ENCODE data around the gene SPCS2.

SPCS2 gene

GRCh38 chr11:74948898-74949752 is at the start of gene SPCS2, which contains the start of gene XRRA1:
SPCS2 (plus strand) TSS chr11:74949266; CDS start chr11:74949286, 20 bp downstream.
XRRA1 (minus strand) TSS chr11:74949091; CDS start chr11:74940878, 8,213 bp downstream.
- FAIRE-seq: peak; percentile 78

GRCh38 chr11:74902342-74902741 is 46.7 kb upstream of the SPCS2 start:
- FAIRE-seq (no peak), DNase-seq (ENCODE audit: low spot score) (no peak)

More at GRCh38 chr11:74948898-74949752, at the start of gene SPCS2, which contains the start of gene XRRA1:
- peak; percentile 94 for DNase-seq (ENCODE audit: low spot score)

DNA sequence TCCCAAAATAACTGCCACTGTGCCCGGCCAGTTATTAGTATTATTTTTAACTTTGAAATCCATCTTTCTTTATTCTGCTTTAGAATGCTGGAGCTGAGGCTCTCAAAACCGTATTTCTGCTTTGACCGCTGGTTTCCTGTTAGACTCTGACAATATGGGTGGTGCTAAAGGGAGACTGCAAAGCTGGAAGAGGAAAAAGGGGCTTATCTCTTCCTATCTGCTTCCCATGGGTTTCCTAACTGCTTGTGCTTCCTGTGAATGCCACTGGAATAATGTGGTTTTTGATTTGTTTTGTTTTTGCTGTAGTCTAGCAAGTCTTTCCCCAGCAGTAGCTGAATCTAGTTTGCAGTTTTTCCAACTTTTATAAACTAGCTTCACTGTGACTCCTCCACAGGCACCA is 43.7 kb upstream of the SPCS2 start:
- DNase-seq (ENCODE audit: low spot score): no peak
- FAIRE-seq: no peak

GRCh38 chr11:74909385-74909784 is 39.7 kb upstream of the SPCS2 start:
- FAIRE-seq (no peak), DNase-seq (ENCODE audit: low spot score) (no peak)

DNA sequence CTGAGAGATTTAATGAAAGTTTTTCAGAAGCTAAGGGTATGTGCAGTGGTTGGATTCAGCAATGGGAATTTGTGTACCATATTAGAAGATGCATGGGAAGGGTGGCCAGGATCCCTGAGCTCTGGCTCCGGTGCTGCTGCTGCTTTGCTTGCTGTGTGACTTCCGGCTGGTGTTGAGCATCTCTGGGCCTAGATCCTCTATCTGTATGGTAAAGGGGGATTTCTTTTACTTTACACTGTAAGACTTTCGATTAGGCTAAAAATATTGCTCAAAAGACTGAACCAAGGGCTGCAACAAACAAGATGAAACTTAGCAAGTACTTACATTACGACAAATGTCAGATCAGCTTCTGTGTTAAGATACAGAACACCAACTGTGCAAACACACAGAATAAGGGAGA is 39.3 kb upstream of the SPCS2 start:
- no peak for DNase-seq (ENCODE audit: low spot score)
- no peak for FAIRE-seq

DNA sequence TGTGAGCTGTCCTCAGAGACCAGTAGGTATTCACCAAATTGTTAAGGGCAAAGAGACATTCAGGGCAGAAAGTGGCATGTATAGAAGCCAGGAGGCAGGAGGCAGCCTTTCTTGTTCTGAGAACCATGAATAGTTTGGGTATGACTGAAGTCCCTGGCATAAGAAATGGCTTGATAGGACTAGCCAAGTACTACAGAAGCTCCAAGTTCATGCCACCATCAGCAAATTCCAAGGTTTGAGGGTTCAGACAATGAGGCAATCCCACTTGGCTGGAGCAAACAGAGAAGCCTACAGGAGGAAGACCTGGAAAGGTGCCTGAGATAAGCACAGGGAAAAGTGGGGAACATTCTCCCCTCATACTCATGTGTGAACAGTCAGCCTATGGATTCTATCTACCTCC is 25.9 kb upstream of the SPCS2 start:
- DNase-seq (ENCODE audit: low spot score) (no peak), FAIRE-seq (no peak)

GRCh38 chr11:74925281-74925680 is 23.8 kb upstream of the SPCS2 start:
- DNase-seq (ENCODE audit: low spot score) (no peak), FAIRE-seq (no peak)

- FAIRE-seq: no peak
- peak; percentile 19 for DNase-seq (ENCODE audit: low spot score)
Measured at GRCh38 chr11:74926304-74927030, 22.6 kb upstream of the SPCS2 start.

DNA sequence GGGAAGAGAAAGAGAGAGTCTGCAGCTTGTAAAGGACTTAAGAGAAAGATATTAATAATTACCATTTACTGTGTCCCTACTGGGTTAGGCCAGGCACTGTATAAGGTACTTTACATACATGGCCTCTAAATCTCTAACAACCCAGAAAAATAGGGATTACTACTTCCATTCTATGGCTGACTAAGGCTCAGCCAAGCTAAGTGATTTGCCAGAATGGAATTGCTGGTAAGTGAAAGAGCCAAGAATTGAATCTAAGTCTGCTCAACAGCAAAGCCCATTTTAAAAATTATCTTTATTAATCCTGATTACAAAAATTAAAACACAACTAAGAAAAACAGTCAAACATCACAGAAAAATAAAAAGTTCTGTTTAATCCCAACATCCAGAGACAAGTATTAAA is 21.6 kb upstream of the SPCS2 start:
- FAIRE-seq (no peak), DNase-seq (ENCODE audit: low spot score) (no peak)

GRCh38 chr11:74929431-74930363 is 19.4 kb upstream of the SPCS2 start:
- FAIRE-seq (no peak), DNase-seq (ENCODE audit: low spot score) (peak; percentile 63)

- peak; percentile 7 for DNase-seq (ENCODE audit: low spot score)
- FAIRE-seq: no peak
Measured at GRCh38 chr11:74932169-74932568, 16.9 kb upstream of the SPCS2 start.

GRCh38 chr11:74932797-74933196 is 16.3 kb upstream of the SPCS2 start:
- peak; percentile 77 for DNase-seq (ENCODE audit: low spot score)
- peak; percentile 56 for FAIRE-seq

DNA sequence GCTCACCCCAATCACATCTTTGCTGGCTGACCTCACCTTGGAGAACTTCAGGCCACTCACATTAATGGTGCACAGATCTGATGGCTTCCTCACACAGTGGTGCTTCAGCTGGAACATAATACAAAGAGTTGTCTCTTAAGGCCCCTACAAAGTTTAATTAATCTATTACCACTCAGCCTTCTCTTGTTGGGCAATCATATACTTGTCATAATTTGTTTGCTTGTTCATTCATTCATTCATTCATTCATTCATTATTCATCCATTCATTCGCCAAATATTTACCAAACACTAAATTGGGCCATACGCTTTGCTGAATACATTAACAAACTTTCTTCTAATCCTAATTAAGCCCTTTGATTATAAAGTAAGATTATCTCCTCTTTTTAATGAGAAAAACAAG is 15.3 kb upstream of the SPCS2 start:
- DNase-seq (ENCODE audit: low spot score) (no peak), FAIRE-seq (no peak)

GRCh38 chr11:74935285-74935684 is 13.8 kb upstream of the SPCS2 start:
- DNase-seq (ENCODE audit: low spot score): no peak
- no peak for FAIRE-seq

DNA sequence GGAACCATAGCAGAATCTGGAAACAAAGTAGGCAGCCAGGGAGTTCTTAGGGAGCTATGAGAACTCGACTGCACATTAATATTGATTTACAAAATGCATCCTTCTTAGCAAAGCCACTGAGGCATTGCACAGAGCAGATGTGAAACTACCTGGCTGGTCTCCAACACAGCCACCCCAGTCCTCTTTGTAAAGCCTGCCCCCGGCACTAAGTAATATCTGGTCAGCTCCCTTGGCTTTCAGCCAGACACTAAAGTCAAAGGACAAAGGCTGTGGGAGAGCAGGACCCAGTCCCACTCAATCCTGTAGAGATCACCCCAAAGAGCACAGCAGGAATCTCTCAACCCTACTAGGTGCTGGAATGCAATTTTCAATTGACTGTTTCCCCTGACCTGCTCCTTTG is 13.0 kb upstream of the SPCS2 start:
- FAIRE-seq (no peak), DNase-seq (ENCODE audit: low spot score) (no peak)

DNA sequence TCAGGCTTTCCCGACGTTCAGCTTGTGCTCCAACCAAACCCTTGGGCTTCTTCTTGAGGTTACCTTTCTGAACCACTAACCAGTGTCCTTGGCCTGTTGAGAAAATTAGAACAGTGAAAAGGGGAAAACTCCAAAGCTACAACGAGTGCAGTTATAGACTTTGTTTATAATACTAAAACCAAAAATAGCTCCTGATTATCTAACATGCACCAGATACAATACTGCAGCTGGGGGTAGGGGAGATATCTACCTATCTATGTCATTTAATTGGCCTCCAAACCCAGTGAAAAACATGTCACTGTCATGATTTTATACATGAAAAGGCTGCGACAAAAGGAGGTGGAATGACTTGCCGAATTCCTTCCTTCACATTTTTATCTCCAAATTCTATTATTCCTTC is 12.1 kb upstream of the SPCS2 start:
- DNase-seq (ENCODE audit: low spot score): no peak
- no peak for FAIRE-seq

- DNase-seq (ENCODE audit: low spot score) (no peak), FAIRE-seq (no peak)
Measured at GRCh38 chr11:74937696-74938475, 11.2 kb upstream of the SPCS2 start.

GRCh38 chr11:74941492-74941891 is 7.6 kb upstream of the SPCS2 start:
- DNase-seq (ENCODE audit: low spot score) (no peak), FAIRE-seq (no peak)

DNA sequence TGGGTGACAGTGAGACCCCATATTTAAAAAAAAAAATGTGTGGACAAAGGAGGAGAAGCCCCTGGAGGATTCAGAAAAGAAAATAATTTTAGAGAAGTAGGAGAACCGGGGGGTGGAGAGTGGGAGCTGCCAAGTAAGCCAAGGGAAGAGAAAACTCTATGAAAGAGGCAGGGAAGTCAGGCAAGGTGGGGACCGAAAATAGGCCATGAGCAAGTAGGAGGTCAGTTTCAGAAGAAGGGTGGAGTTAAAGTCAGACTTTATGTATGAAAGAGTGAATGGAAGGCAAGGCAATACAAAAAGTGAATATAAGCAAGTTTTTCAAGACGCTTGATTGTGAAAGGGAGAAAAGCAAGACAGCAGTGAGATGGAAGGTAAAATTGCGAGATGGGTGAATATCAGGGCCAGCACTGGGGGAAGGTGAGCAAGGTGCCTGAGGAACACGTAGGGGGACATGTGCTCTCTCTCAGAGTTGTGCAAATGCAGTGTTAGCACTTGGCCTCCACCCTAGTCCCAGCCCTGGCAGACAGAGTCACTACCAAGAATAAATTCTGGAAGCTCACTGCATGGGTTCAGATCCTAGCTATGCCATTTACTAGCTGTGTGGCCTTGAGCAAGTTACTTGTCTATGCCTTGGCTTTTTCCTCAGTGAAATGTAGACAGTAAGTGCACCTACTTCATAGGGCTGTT is 6.8 kb upstream of the SPCS2 start:
- DNase-seq (ENCODE audit: low spot score) (no peak), FAIRE-seq (no peak)

DNA sequence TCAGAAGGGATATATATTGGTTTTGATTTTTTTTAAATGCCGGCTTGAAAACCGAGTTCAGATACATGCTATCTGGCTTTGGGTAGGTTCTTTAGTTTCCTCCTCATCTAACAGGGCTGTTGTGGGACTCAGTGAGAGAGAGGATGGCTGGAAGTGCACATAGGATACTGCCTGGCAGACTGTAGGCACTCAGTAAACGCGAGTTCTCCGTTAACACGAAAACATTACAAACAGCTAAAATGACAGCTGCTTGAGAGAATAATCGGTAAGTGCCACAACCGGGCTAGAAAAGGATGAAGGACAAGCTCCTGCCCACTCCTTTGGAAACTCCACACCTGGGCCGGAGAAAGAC is 544 bp upstream of the SPCS2 start:
- FAIRE-seq: no peak

More for the DNA sequence above, 544 bp upstream of the SPCS2 start:
- DNase-seq (ENCODE audit: low spot score): no peak

Data from RCC 7860 (cell line).